Gastrocnemius medialis (tissue), 4 donors: Measurements from ENCODE around the gene CCNA1.

Experiments used
- CTCF ChIP-seq, 5 experiments: fragments of 450-650 bp in 3 of 5; fragments of 200-600 bp in 2 of 5; sonication (generic) in 2 of 5; IDR thresholded peaks in 4 of 5; conservative IDR thresholded peaks in 1 of 5; 1 replicate in 4 of 5; 2 replicates in 1 of 5; pipeline ENCODE4 v1.5.1; 2016 to 2019; ENCODE audit warnings: antibody characterized with exemption in 5 of 5, mild to moderate bottlenecking in 3 of 5, moderate library complexity in 3 of 5
- POLR2A ChIP-seq, 2 donors: fragments of 450-650 bp; IDR thresholded peaks; one replicate each; pipeline ENCODE4 v1.6.1; 2017; ENCODE audit warnings: antibody characterized with exemption in 2 of 2, mild to moderate bottlenecking in 2 of 2, moderate library complexity in 2 of 2

GRCh38 chr13:36405151-36405550, 27.1 kb upstream of the CCNA1 start:
- TF ChIP-seq CTCF (IDR thresholded peaks at IDR 0.05 in 4 of 5, conservative IDR thresholded peaks at IDR 0.05 in 1 of 5) (no peak), POLR2A (IDR thresholded peaks at IDR 0.05) (no peak)
